Mucosa of descending colon (tissue), 3 donors: Measurements from ENCODE around the gene MARS1. TPM values are rescaled to one million over a fixed set of nuclear protein-coding genes. Genes with fewer than 3 reads are reported as not detected.

Source experiments
- ATAC-seq: fragments of 200-7000 bp; cut with Tn5 transposase; one replicate; pipeline ENCODE4 v1.9.1; 2020; ENCODE audit warnings: mild to moderate bottlenecking, moderate library complexity
- DNase-seq, 3 donors: peaks; one replicate each; pipeline ENCODE4 v3.0.0-alpha.2; 2020
- H3K36me3 ChIP-seq: fragments of 200-600 bp; one replicate; pipeline ENCODE4 v1.8.0; 2021; ENCODE audit warnings: low read depth, mild to moderate bottlenecking
- H3K4me1 ChIP-seq: fragments of 200-600 bp; one replicate; pipeline ENCODE4 v1.8.0; 2021; ENCODE audit warnings: low read depth, mild to moderate bottlenecking
- H3K4me3 ChIP-seq: fragments of 200-600 bp; one replicate; pipeline ENCODE4 v1.8.0; 2021; ENCODE audit warnings: mild to moderate bottlenecking
- H3K9me3 ChIP-seq: fragments of 200-600 bp; one replicate; pipeline ENCODE4 v1.8.0; 2021; ENCODE audit warnings: mild to moderate bottlenecking
- intact Hi-C, 2 donors: fragments of 100-400 bp; cut with DNase I in 1 of 2; cut with micrococcal nuclease in 1 of 2; formaldehyde crosslinking; loops; one replicate each; pipeline versions ENCODE4 v1.11.0 to v1.11.1; 2022; cut with DNase I, micrococcal nuclease
- total RNA-seq, 3 donors: library from RNA; stranded (reverse); fragmentation: NEBNext Ultra II Directional in 2 of 3; extraction: Animal tissue kit (Norgen Biotek cat#: 25700) in 2 of 3; gene quantifications; one replicate each; pipeline versions ENCODE4 v1.2.1 to v1.2.4, GENCODE V29; 2021 to 2023
- TF ChIP-seq, protein P1 (sequence below): fragments of 200-600 bp; IDR thresholded peaks from one replicate; pipeline ENCODE4 v1.8.0; 2022; ENCODE audit warnings: antibody characterized with exemption, mild to moderate bottlenecking
- donor health status: DM: no; HTN: no; CAD: no; lungs with moderate emphysema.
- donor health status: DM: no; HTN: no; CAD: no.
- donor health status: DM: no; HTN: yes; CAD: no.

The MARS1 gene
- total RNA-seq, 3 donors from 2014 or later, result 63.7 to 117 (median 94.7) TPM

DNA sequence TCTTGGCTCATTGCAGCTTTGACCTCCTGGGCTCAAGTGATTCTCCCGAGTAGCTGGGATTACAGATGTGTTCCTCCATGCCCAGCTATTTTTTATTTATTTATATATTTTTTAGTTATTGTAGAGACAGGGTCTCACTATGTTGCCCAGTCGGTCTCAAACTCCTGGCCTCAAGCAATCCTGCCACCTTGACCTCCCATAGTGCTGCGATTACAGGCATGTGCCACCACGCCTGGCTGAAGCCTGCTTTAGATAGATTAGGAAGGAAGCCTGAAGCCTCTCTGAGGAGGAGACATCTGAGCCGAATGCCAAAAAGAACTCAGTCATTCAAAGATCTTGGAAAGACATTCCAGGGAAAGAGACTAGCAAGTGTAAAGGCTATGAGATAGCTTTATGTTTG is 43.1 kb upstream of the MARS1 start:
- DNase-seq, result no peak
- intact Hi-C loops, result no loop called here
- no peak overlapping the region for H3K4me3 ChIP-seq
- no peaks in the 10 kb centered on the region for H3K36me3 ChIP-seq
- no peak for ATAC-seq
- H3K4me1 ChIP-seq, result no peaks in the 10 kb centered on the region
- TF ChIP-seq, protein P1, sequence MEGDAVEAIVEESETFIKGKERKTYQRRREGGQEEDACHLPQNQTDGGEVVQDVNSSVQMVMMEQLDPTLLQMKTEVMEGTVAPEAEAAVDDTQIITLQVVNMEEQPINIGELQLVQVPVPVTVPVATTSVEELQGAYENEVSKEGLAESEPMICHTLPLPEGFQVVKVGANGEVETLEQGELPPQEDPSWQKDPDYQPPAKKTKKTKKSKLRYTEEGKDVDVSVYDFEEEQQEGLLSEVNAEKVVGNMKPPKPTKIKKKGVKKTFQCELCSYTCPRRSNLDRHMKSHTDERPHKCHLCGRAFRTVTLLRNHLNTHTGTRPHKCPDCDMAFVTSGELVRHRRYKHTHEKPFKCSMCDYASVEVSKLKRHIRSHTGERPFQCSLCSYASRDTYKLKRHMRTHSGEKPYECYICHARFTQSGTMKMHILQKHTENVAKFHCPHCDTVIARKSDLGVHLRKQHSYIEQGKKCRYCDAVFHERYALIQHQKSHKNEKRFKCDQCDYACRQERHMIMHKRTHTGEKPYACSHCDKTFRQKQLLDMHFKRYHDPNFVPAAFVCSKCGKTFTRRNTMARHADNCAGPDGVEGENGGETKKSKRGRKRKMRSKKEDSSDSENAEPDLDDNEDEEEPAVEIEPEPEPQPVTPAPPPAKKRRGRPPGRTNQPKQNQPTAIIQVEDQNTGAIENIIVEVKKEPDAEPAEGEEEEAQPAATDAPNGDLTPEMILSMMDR, result no peak
- H3K9me3 ChIP-seq, result no peaks in the 10 kb centered on the region

DNA sequence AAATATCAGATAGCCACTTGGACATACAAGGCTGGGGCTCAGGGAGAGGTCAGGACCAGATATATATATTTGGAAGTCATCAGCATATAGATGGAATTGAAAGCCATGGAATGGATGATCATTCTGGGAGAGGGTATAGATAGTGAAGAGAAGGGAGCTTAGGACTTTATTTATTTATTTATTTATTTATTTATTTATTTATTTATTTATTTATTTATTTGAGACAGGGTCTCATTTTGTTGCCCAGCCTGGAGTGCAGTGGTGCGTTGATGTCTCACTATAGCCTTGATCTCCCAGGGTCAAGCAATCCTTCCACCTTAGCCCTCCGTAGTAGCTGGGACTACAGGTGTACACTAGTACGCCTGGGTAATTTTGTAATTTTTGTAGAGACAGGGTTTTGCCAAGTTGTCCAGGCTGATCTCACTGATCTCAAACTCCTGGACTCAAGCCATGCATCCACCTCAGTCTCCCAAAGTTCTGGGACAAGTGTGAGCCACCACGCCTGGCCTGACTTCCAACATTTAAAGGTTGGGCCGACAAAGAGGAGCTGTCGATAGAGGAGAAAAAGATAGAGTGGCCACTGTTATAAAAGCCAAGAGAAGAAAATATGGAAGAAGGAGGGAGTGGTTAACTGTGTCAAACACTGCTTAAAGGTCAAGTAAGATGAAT is 41.4 kb upstream of the MARS1 start:
- intact Hi-C loops, result no loop called here
- H3K9me3 ChIP-seq, result no peaks in the 10 kb centered on the region
- no peaks in the 10 kb centered on the region for H3K36me3 ChIP-seq
- no peaks in the 10 kb centered on the region for H3K4me1 ChIP-seq
- H3K4me3 ChIP-seq, result no peak overlapping the region
- DNase-seq (no peak), ATAC-seq (no peak)
- TF ChIP-seq, protein P1, result no peak

DNA sequence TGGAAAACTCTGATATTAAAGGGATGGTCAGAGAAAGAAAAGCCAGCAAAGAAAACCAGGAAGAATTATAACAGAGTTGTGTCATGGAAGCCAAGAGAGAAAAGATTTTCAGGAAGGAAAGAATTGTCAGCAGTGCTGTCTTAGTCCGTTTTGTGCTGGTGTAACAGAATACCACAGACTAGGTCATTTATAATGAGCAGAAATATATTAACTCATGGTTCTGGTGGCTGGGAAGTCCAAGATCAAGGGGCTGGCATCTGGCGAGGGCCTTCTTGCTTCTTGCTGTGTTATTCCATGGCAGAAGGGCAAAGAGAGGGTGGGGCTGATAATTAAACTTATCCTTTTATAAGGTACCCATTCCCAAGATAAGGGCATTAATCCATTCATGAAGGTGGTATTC is 39.2 kb upstream of the MARS1 start:
- H3K9me3 ChIP-seq, result no peaks in the 10 kb centered on the region
- TF ChIP-seq, protein P1, result no peak
- H3K4me1 ChIP-seq, result no peaks in the 10 kb centered on the region
- DNase-seq (no peak), ATAC-seq (no peak)
- H3K36me3 ChIP-seq, result no peaks in the 10 kb centered on the region
- intact Hi-C loops, result no loop called here
- no peak overlapping the region for H3K4me3 ChIP-seq

DNA sequence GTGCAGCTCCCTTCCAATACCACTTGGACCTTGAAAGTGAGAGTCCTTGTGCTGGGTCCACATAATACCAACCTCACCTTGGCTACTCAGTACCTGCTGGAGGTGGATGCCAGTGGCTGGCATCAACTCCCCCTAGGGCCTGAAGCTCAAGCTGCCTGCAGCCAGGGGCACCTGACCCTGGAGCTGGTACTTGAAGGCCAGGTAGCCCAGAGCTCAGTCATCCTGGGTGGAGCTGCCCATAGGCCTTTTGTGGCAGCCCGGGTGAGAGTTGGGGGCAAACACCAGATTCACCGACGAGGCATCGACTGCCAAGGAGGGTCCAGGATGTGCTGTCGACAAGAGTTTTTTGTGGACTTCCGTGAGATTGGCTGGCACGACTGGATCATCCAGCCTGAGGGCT is 38.5 kb upstream of the MARS1 start:
- Histone ChIP-seq H3K9me3 (no peaks in the 10 kb centered on the region), H3K4me3 (no peak overlapping the region), H3K36me3 (no peaks in the 10 kb centered on the region), H3K4me1 (no peaks in the 10 kb centered on the region)
- no peak for DNase-seq
- intact Hi-C loops, result no loop called here
- TF ChIP-seq, protein P1, result no peak
- ATAC-seq, result no peak

DNA sequence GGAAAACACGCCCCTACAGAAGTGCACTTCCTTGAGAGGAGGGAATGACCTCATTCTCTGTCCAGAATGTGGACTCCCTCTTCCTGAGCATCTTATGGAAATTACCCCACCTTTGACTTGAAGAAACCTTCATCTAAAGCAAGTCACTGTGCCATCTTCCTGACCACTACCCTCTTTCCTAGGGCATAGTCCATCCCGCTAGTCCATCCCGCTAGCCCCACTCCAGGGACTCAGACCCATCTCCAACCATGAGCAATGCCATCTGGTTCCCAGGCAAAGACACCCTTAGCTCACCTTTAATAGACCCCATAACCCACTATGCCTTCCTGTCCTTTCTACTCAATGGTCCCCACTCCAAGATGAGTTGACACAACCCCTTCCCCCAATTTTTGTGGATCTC is 37.8 kb upstream of the MARS1 start:
- Histone ChIP-seq H3K9me3 (no peaks in the 10 kb centered on the region), H3K4me3 (no peak overlapping the region), H3K36me3 (no peaks in the 10 kb centered on the region), H3K4me1 (no peaks in the 10 kb centered on the region)
- no peak for DNase-seq
- TF ChIP-seq, protein P1, result no peak
- intact Hi-C loops, result loop anchor here (10.0 kb wide), 3 partner anchors 145 to 185 kb away; no protein-coding TSS in a partner anchor
- ATAC-seq, result no peak
